SK-N-MC (cell line): ENCODE measurements around the gene NME9.

Experiments
- EZH2 ChIP-seq: fragments of 200-600 bp; sonication (generic); IDR thresholded peaks from one replicate; pipeline ENCODE4 v1.6.1; 2017; ENCODE audit warnings: antibody characterized with exemption
- FOXP2 ChIP-seq: optimal IDR thresholded peaks from 2 replicates; pipeline ENCODE3; 2011; ENCODE audit warnings: mild to moderate bottlenecking, moderate library complexity; ENCODE audit not compliant: insufficient read depth; ENCODE audit errors: extremely low read length, control extremely low read depth
- POLR2AphosphoS5 ChIP-seq: IDR thresholded peaks from 2 replicates; pipeline ENCODE4 v1.6.1; 2012; ENCODE audit warnings: mild to moderate bottlenecking, low read depth, low read length, borderline replicate concordance

- TF ChIP-seq POLR2AphosphoS5 (no peak), EZH2 (no peak), FOXP2 (no peak)
Observed at GRCh38 chr3:138348754-138349739, 19.4 kb upstream of the NME9 start.
